IMR-90 (cell line): ENCODE data around the gene RAF1. TPM values are rescaled to one million over a fixed set of nuclear protein-coding genes. Genes with fewer than 3 reads are reported as not detected.

ENCODE experiments used
- ATAC-seq: fragments of 200-7000 bp; cut with Tn5 transposase; 2 replicates; pipeline ENCODE4 v1.9.1; 2020; ENCODE audit warnings: low read depth, mild to moderate bottlenecking, moderate library complexity
- BruUV-seq: library from RNA; stranded (reverse); fragments of 400-500 nt; replicated peaks from 2 replicates; lab custom pipeline; 2021; lab: Mats Ljungman, UMichigan
- CTCF ChIA-PET: fragments of 300-600 bp; formaldehyde crosslinking; extraction: SDS; loops from one replicate; lab custom pipeline; 2021; ENCODE audit warnings: antibody characterized with exemption; lab: Yijun Ruan, JAX
- POLR2A ChIA-PET: fragments of 300-600 bp; sonication (Branson Sonifier 250); formaldehyde crosslinking; loops from one replicate; lab custom pipeline; 2022; ENCODE audit warnings: antibody characterized with exemption; ENCODE audit not compliant: unreplicated experiment; lab: Charles Lee
- DNase-seq: peaks from one replicate; pipeline ENCODE4 v3.0.0; 2013
- H2AFZ ChIP-seq: replicated peaks from 2 replicates; pipeline ENCODE3; 2013; ENCODE audit warnings: low read length, mild to moderate bottlenecking; ENCODE audit not compliant: poor library complexity
- H2AK5ac ChIP-seq: 2 replicates; pipeline ENCODE4 v1.6.1; 2013; ENCODE audit warnings: low read depth, low read length, inconsistent platforms
- H2AK9ac ChIP-seq: replicated peaks from 2 replicates; pipeline ENCODE3; 2013; ENCODE audit warnings: mild to moderate bottlenecking, low read depth, low read length, moderate library complexity; ENCODE audit not compliant: poor library complexity
- H2BK120ac ChIP-seq: 2 replicates; pipeline ENCODE4 v1.6.1; 2013; ENCODE audit warnings: low read depth, low read length, inconsistent platforms
- H2BK15ac ChIP-seq: 3 replicates; pipeline ENCODE4 v1.6.1; 2013; ENCODE audit warnings: low read depth, low read length, inconsistent platforms
- H2BK20ac ChIP-seq: 2 replicates; pipeline ENCODE4 v1.6.1; 2013; ENCODE audit warnings: low read depth, mild to moderate bottlenecking, inconsistent platforms, low read length, moderate library complexity
- H2BK5ac ChIP-seq: 2 replicates; pipeline ENCODE4 v1.6.1; 2013; ENCODE audit warnings: mild to moderate bottlenecking, low read depth, low read length, inconsistent platforms; ENCODE audit not compliant: poor library complexity, severe bottlenecking
- H3K14ac ChIP-seq: replicated peaks from 2 replicates; pipeline ENCODE4 v1.6.1; 2013; ENCODE audit warnings: low read depth, low read length, inconsistent platforms
- H3K18ac ChIP-seq: 2 replicates; pipeline ENCODE4 v1.6.1; 2013; ENCODE audit warnings: low read depth, low read length, control low read depth
- H3K23ac ChIP-seq: 2 replicates; pipeline ENCODE4 v1.6.1; 2013; ENCODE audit warnings: low read depth, low read length, inconsistent platforms
- H3K27ac ChIP-seq: 2 replicates; pipeline ENCODE4 v1.5.1; 2013; ENCODE audit warnings: mild to moderate bottlenecking, control low read depth, low read length; ENCODE audit not compliant: insufficient read depth
- H3K27me3 ChIP-seq: 2 replicates; pipeline ENCODE4 v1.6.1; 2013; ENCODE audit warnings: low read length; ENCODE audit not compliant: control insufficient read depth, insufficient read depth
- H3K36me3 ChIP-seq: 2 replicates; pipeline ENCODE4 v1.6.1; 2013; ENCODE audit warnings: low read length, mixed read lengths; ENCODE audit not compliant: control insufficient read depth, insufficient read depth
- H3K4ac ChIP-seq: 2 replicates; pipeline ENCODE4 v1.6.1; 2013; ENCODE audit warnings: low read depth, low read length, inconsistent platforms
- H3K4me1 ChIP-seq: 2 replicates; pipeline ENCODE4 v1.6.1; 2013; ENCODE audit warnings: low read length, mixed read lengths; ENCODE audit not compliant: control insufficient read depth, insufficient read depth
- H3K4me2 ChIP-seq: 2 replicates; pipeline ENCODE4 v1.6.1; 2013; ENCODE audit warnings: low read depth, mild to moderate bottlenecking, control low read depth, low read length, moderate library complexity
- H3K4me3 ChIP-seq: 2 replicates; pipeline ENCODE4 v1.5.1; 2013; ENCODE audit warnings: low read depth, mild to moderate bottlenecking, control low read depth, low read length, moderate library complexity; ENCODE audit not compliant: insufficient read depth
- H3K56ac ChIP-seq: 2 replicates; pipeline ENCODE4 v1.6.1; 2013; ENCODE audit warnings: low read length, inconsistent platforms; ENCODE audit not compliant: insufficient read depth; ENCODE audit errors: extremely low read depth
- H3K79me1 ChIP-seq, 2 experiments: 2 replicates each; pipeline ENCODE4 v1.6.1; 2013; ENCODE audit warnings: low read length in 2 of 2, inconsistent platforms in 1 of 2, low read depth in 1 of 2
- H3K9ac ChIP-seq: 2 replicates; pipeline ENCODE4 v1.6.1; 2013; ENCODE audit warnings: low read depth, low read length, control low read depth
- H3K9me1 ChIP-seq: 2 replicates; pipeline ENCODE4 v1.6.1; 2013; ENCODE audit warnings: low read length, inconsistent platforms; ENCODE audit not compliant: insufficient read depth
- H3K9me3 ChIP-seq: 2 replicates; pipeline ENCODE4 v1.6.1; 2013; ENCODE audit warnings: low read length; ENCODE audit not compliant: control insufficient read depth, insufficient read depth
- H4K20me1 ChIP-seq: 2 replicates; pipeline ENCODE4 v1.6.1; 2013; ENCODE audit warnings: low read length, inconsistent platforms; ENCODE audit not compliant: insufficient read depth
- H4K5ac ChIP-seq: 2 replicates; pipeline ENCODE4 v1.6.1; 2013; ENCODE audit warnings: mild to moderate bottlenecking, low read depth, low read length, control low read depth
- H4K8ac ChIP-seq, 2 experiments: 2 replicates each; pipeline ENCODE4 v1.6.1; 2013; ENCODE audit warnings: low read depth in 2 of 2, low read length in 2 of 2, control low read depth in 1 of 2, inconsistent platforms in 1 of 2
- H4K91ac ChIP-seq: 2 replicates; pipeline ENCODE4 v1.6.1; 2013; ENCODE audit warnings: low read depth, low read length, inconsistent platforms; ENCODE audit not compliant: insufficient read depth
- CEBPB ChIP-seq: IDR thresholded peaks from 2 replicates; pipeline ENCODE4 v1.6.1; 2012; ENCODE audit warnings: low read depth, low read length, improper control_type of control experiment
- NFE2L2 ChIP-seq: fragments of 150-350 bp; IDR thresholded peaks from 2 replicates; pipeline ENCODE4 v1.6.1; 2016; ENCODE audit warnings: low read depth, mild to moderate bottlenecking, low read length
- WGBS, 2 experiments: methylation state at CpG; one replicate each; pipeline versions ENCODE4 v1.1.5 to v1.1.7; 2013; ENCODE audit warnings: missing lambda C conversion rate in 2 of 2; ENCODE audit not compliant: insufficient read length in 1 of 2; ENCODE audit errors: extremely low coverage in 2 of 2; 5-methylcytosine and 5-hydroxymethylcytosine counted together
- dilution Hi-C: fragments of 300-500 bp; cut with HindIII; formaldehyde crosslinking; loops from one replicate; pipeline ENCODE4 v1.14.3; 2018; ENCODE audit warnings: low sequenced_read_pairs; ENCODE audit not compliant: unreplicated experiment
- in situ Hi-C: fragments of 300-500 bp; cut with MboI; formaldehyde crosslinking; loops from 3 replicates; pipeline ENCODE4 v1.14.3; 2019; ENCODE audit warnings: low sequenced_read_pairs, inconsistent platforms, mixed read lengths
- intact Hi-C: fragments of 100-400 bp; cut with micrococcal nuclease; formaldehyde crosslinking; loops from 2 replicates; pipeline ENCODE4 v1.10.0; 2022
- polyA plus RNA-seq, 3 experiments: library from polyadenylated mRNA; depleted of rRNA; stranded (reverse); fragments of >200 nt; gene quantifications; 2 replicates each; pipeline ENCODE4 v1.2.3, GENCODE V29; 2012; ENCODE audit warnings: low replicate concordance in 1 of 3
- total RNA-seq: library from RNA; depleted of rRNA; stranded (reverse); fragments of >200 nt; gene quantifications from 2 replicates; pipeline ENCODE4 v1.2.3, GENCODE V29; 2012

The RAF1 gene
- total and polyA plus RNA-seq, 2 of the 4 experiments (the other 2 are of a cell fraction), result 115 to 151 TPM

DNA sequence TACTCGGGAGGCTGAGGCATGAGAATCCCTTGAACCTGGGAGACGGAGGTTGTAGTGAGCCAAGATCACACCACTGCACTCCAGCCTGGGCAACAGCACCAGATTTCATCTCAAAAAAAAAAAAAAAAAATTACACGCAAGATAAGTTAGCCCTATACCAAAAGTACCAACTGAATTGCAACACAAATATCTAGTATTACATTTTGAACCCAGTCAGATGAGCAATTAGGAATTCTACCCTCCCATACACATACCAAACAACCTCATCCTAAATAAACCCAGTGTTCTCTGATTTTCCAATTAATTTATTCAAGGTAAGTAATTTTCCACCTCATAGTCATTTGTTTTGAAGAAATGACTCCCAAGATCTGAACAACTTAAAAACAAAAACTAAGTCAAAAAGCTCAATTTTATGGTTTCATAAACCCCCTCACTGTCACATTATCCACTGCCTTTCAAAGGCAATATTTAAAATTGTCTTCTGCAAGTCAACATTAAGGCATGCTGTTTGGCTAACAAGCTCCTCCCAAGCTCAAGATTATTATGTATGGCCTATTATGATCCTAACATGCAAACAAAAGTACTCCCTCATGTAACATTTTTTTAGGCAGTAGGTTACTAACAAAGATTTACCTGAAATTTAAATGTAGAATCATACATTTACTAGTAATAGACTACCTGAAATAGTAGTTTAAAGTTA is 4.5 kb downstream of the RAF1 start:
- DNase-seq (no peak), ATAC-seq (no peak)
- Histone ChIP-seq H3K79me1 (peaks cover 3 to 21% of the 10 kb centered on the region in 2 experiments; a peak in 3 of 4 replicates), H3K23ac (no peak overlapping the region; the same call in 1 of the 2 replicates), H4K8ac (peak overlapping the region in 1 of 2 experiments; percentile 26; a peak in 2 of 4 replicates), H3K9me3 (no peaks in the 10 kb centered on the region), H2BK15ac (no peak overlapping the region), H3K4ac (no peak overlapping the region), H4K5ac (no peak overlapping the region; the same call in 1 of the 2 replicates), H2BK5ac (peak overlapping the region; percentile 99), H3K56ac (no peak overlapping the region; the same call in 1 of the 2 replicates), H3K4me2 (peak overlapping the region; percentile 48; the same call in 1 of the 2 replicates), H2AK9ac (no peak overlapping the region), H2AK5ac (no peak overlapping the region), H3K14ac (no peak overlapping the region), H3K4me1 (peaks cover 16% of the 10 kb centered on the region), H2AFZ (no peak overlapping the region), H3K9me1 (peaks cover 15% of the 10 kb centered on the region), H4K20me1 (peaks cover 79% of the 10 kb centered on the region), H2BK20ac (no peak overlapping the region), H3K4me3 (no peak overlapping the region), H3K36me3 (no peaks in the 10 kb centered on the region), H3K9ac (no peak overlapping the region), H3K27ac (peak overlapping the region; percentile 86), H3K18ac (peak overlapping the region; percentile 14; the same call in 1 of the 2 replicates), H4K91ac (no peak overlapping the region; the same call in 1 of the 2 replicates), H3K27me3 (no peaks in the 10 kb centered on the region), H2BK120ac (peak overlapping the region; percentile 43; the same call in 1 of the 2 replicates)
- TF ChIP-seq CEBPB (peak; percentile 62; the same call in 1 of the 2 replicates), NFE2L2 (no peak)
- ChIA-PET CTCF (interaction anchor here (0.6 kb wide), 1 partner anchor 1850 kb away, joined by 3 read pairs; no protein-coding TSS in a partner anchor), POLR2A (no interaction called here)
- in situ Hi-C loops (no loop called here), intact Hi-C loops (loop anchor here (2.0 to 5.0 kb wide), 4 partner anchors 15 to 72 kb away; no protein-coding TSS in a partner anchor), dilution Hi-C loops (no loop called here)
- WGBS, 2 experiments, result no CpG with 5 or more reads among the region's 3 CpGs
- BruUV-seq, result no TSS peak
